OCI-LY1 (cell line): ENCODE results near the gene OPN3.

ENCODE experiments used
- H2AFZ ChIP-seq: fragments of 200-600 bp; sonication (generic), shearing (Covaris generic); 2 replicates; pipeline ENCODE4 v1.6.0; 2014; ENCODE audit warnings: antibody characterized with exemption, mild to moderate bottlenecking, low read length
- H3F3A ChIP-seq: fragments of 200-600 bp; sonication (generic), shearing (Covaris generic); 2 replicates; pipeline ENCODE4 v1.6.0; 2014; ENCODE audit warnings: mild to moderate bottlenecking, antibody characterized with exemption, low read length, moderate library complexity; ENCODE audit not compliant: insufficient read depth
- H3K27ac ChIP-seq: fragments of 200-600 bp; sonication (generic); 2 replicates; pipeline ENCODE4 v1.5.1; 2014; ENCODE audit warnings: low read length, mixed run types, mild to moderate bottlenecking, low read depth; ENCODE audit not compliant: poor library complexity, severe bottlenecking
- H3K27me3 ChIP-seq: fragments of 200-600 bp; sonication (generic); 2 replicates; pipeline ENCODE4 v1.6.0; 2014; ENCODE audit warnings: antibody characterized with exemption, mild to moderate bottlenecking, low read length, moderate library complexity; ENCODE audit not compliant: insufficient read depth
- H3K36me3 ChIP-seq: fragments of 200-600 bp; sonication (generic); 2 replicates; pipeline ENCODE4 v1.6.1; 2014; ENCODE audit warnings: mild to moderate bottlenecking, antibody characterized with exemption, low read length, moderate library complexity, mixed read lengths; ENCODE audit not compliant: insufficient read depth
- H3K4me1 ChIP-seq: fragments of 200-600 bp; sonication (generic); 2 replicates; pipeline ENCODE4 v1.5.1; 2014; ENCODE audit warnings: mild to moderate bottlenecking, low read length, moderate library complexity; ENCODE audit not compliant: insufficient read depth, severe bottlenecking
- H3K4me2 ChIP-seq: fragments of 200-600 bp; sonication (generic), shearing (Covaris generic); 2 replicates; pipeline ENCODE4 v1.6.1; 2014; ENCODE audit warnings: low read length
- H3K4me3 ChIP-seq: fragments of 200-600 bp; sonication (generic); 2 replicates; pipeline ENCODE4 v1.5.1; 2014; ENCODE audit warnings: low read length, low read depth, mild to moderate bottlenecking, mixed read lengths; ENCODE audit not compliant: poor library complexity, severe bottlenecking
- H3K79me2 ChIP-seq: fragments of 200-600 bp; shearing (Covaris generic); 2 replicates; pipeline ENCODE4 v1.6.1; 2016; ENCODE audit warnings: mixed run types, low read length, mixed read lengths; ENCODE audit not compliant: insufficient read depth
- H3K9ac ChIP-seq: fragments of 200-600 bp; sonication (generic), shearing (Covaris generic); 2 replicates; pipeline ENCODE4 v1.6.1; 2014; ENCODE audit warnings: mild to moderate bottlenecking, low read length, mixed read lengths
- H3K9me2 ChIP-seq: fragments of 200-600 bp; sonication (generic), shearing (Covaris generic); 2 replicates; pipeline ENCODE4 v1.6.1; 2014; ENCODE audit warnings: low read depth, mild to moderate bottlenecking, low read length, mixed read lengths
- H3K9me3 ChIP-seq: fragments of 200-600 bp; shearing (Covaris generic); 2 replicates; pipeline ENCODE4 v1.6.1; 2014; ENCODE audit warnings: low read length, mixed read lengths
- H4K20me1 ChIP-seq: fragments of 200-600 bp; sonication (generic), shearing (Covaris generic); 2 replicates; pipeline ENCODE4 v1.6.0; 2016; ENCODE audit warnings: mild to moderate bottlenecking, low read length; ENCODE audit not compliant: insufficient read depth
- EZH2 ChIP-seq: fragments of 200-600 bp; sonication (generic), shearing (Covaris generic); IDR thresholded peaks from 2 replicates; pipeline ENCODE4 v1.8.0; 2017; ENCODE audit warnings: borderline replicate concordance, mixed run types, mild to moderate bottlenecking, antibody characterized with exemption, low read length, moderate library complexity, mixed read lengths
- TF ChIP-seq, protein P1 (sequence below): fragments of 200-600 bp; sonication (generic), shearing (Covaris generic); IDR thresholded peaks from 2 replicates; pipeline ENCODE4 v1.5.1; 2017; ENCODE audit warnings: mild to moderate bottlenecking, antibody characterized with exemption, low read length, moderate library complexity, mixed read lengths

OPN3 gene

DNA sequence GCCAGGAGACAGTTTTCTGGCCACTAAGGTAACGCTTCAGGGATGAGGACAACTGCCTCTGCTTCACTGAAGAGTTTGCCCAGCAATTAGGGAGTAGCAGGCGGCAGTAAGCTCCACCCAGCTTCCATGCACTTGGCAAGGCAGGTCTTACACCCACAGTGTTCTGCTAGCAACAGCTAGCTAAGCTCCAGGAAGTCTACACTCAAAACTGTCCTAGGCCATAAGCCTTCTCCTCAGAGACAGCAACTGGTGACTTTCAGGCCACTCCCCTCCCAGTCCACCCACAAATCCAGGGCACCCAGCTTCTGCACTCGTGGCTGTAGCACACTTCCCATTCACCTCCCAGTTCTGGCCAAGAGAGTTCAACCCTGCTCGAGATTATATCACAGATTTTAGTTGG lies 60.7 kb downstream of the OPN3 start:
- no peak overlapping the region for H3K4me3 ChIP-seq
- no peaks in the 10 kb centered on the region for H3K9me3 ChIP-seq
- TF ChIP-seq, protein P1, sequence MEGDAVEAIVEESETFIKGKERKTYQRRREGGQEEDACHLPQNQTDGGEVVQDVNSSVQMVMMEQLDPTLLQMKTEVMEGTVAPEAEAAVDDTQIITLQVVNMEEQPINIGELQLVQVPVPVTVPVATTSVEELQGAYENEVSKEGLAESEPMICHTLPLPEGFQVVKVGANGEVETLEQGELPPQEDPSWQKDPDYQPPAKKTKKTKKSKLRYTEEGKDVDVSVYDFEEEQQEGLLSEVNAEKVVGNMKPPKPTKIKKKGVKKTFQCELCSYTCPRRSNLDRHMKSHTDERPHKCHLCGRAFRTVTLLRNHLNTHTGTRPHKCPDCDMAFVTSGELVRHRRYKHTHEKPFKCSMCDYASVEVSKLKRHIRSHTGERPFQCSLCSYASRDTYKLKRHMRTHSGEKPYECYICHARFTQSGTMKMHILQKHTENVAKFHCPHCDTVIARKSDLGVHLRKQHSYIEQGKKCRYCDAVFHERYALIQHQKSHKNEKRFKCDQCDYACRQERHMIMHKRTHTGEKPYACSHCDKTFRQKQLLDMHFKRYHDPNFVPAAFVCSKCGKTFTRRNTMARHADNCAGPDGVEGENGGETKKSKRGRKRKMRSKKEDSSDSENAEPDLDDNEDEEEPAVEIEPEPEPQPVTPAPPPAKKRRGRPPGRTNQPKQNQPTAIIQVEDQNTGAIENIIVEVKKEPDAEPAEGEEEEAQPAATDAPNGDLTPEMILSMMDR: no peak
- TF ChIP-seq EZH2: no peak
- H4K20me1 ChIP-seq: no peaks in the 10 kb centered on the region
- H3K9me2 ChIP-seq: no peaks in the 10 kb centered on the region
- H3F3A ChIP-seq: no peaks in the 10 kb centered on the region
- H3K4me1 ChIP-seq: no peaks in the 10 kb centered on the region
- H3K36me3 ChIP-seq: no peaks in the 10 kb centered on the region; the same call in 1 of the 2 replicates
- H3K27me3 ChIP-seq: no peaks in the 10 kb centered on the region
- no peak overlapping the region for H3K27ac ChIP-seq
- no peaks in the 10 kb centered on the region for H3K79me2 ChIP-seq
- H2AFZ ChIP-seq: no peak overlapping the region
- H3K4me2 ChIP-seq: no peak overlapping the region
- H3K9ac ChIP-seq: no peak overlapping the region

GRCh38 chr1:241574154-241574553 lies 66.0 kb downstream of the OPN3 start:
- H3K9me3 ChIP-seq: no peaks in the 10 kb centered on the region

GRCh38 chr1:241569848-241570247 lies 70.3 kb downstream of the OPN3 start:
- H2AFZ ChIP-seq: no peak overlapping the region
- H3K4me1 ChIP-seq: no peaks in the 10 kb centered on the region
- no peak overlapping the region for H3K4me3 ChIP-seq
- TF ChIP-seq, protein P1: no peak
- TF ChIP-seq EZH2: no peak
- H3K27me3 ChIP-seq: no peaks in the 10 kb centered on the region
- H3K9me2 ChIP-seq: no peaks in the 10 kb centered on the region
- H3K27ac ChIP-seq: no peak overlapping the region
- H3K9me3 ChIP-seq: no peaks in the 10 kb centered on the region
- H3K79me2 ChIP-seq: no peaks in the 10 kb centered on the region
- H4K20me1 ChIP-seq: no peaks in the 10 kb centered on the region
- no peak overlapping the region for H3K4me2 ChIP-seq
- H3K36me3 ChIP-seq: no peaks in the 10 kb centered on the region
- H3F3A ChIP-seq: no peaks in the 10 kb centered on the region
- H3K9ac ChIP-seq: no peak overlapping the region

More at GRCh38 chr1:241574154-241574553, 66.0 kb downstream of the OPN3 start:
- Histone ChIP-seq H3F3A (no peaks in the 10 kb centered on the region), H4K20me1 (no peaks in the 10 kb centered on the region), H3K4me1 (no peaks in the 10 kb centered on the region), H3K27ac (no peak overlapping the region), H3K4me2 (no peak overlapping the region), H3K79me2 (no peaks in the 10 kb centered on the region), H3K9me2 (no peaks in the 10 kb centered on the region), H3K9ac (no peak overlapping the region), H3K27me3 (no peaks in the 10 kb centered on the region), H3K36me3 (no peaks in the 10 kb centered on the region; the same call in 1 of the 2 replicates), H3K4me3 (no peak overlapping the region), H2AFZ (no peak overlapping the region)
- TF ChIP-seq, protein P1: no peak
- no peak for TF ChIP-seq EZH2
